ENCODE measurements around the gene WDR5.

Gene WDR5

DNA sequence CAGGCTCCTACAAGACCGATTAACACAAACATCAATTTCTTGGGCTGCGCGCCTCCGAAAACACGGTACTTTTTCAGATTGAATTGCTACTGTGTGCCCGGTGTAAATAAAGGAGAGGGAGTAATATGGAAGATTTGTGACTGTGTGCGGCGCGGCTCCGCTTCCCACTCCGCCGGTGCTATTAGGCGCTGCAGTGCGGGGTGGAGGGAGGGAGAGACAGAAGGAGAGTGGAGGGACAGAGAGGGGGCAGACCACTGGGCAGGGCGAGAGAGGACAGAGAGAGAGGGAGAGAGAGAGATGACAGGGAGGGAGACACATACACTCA, 53.2 kb downstream of the WDR5 start:
- TF ChIP-seq, protein P1, sequence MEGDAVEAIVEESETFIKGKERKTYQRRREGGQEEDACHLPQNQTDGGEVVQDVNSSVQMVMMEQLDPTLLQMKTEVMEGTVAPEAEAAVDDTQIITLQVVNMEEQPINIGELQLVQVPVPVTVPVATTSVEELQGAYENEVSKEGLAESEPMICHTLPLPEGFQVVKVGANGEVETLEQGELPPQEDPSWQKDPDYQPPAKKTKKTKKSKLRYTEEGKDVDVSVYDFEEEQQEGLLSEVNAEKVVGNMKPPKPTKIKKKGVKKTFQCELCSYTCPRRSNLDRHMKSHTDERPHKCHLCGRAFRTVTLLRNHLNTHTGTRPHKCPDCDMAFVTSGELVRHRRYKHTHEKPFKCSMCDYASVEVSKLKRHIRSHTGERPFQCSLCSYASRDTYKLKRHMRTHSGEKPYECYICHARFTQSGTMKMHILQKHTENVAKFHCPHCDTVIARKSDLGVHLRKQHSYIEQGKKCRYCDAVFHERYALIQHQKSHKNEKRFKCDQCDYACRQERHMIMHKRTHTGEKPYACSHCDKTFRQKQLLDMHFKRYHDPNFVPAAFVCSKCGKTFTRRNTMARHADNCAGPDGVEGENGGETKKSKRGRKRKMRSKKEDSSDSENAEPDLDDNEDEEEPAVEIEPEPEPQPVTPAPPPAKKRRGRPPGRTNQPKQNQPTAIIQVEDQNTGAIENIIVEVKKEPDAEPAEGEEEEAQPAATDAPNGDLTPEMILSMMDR (IDR thresholded peaks at IDR 0.05; ENCODE audit: insufficient read depth, low read depth, low read length, missing control alignments) = no peak
- no peak overlapping the region for H3K4me3 ChIP-seq (ENCODE audit: low read length)
- DNase-seq (ENCODE audit: low read depth) = no peak

DNA sequence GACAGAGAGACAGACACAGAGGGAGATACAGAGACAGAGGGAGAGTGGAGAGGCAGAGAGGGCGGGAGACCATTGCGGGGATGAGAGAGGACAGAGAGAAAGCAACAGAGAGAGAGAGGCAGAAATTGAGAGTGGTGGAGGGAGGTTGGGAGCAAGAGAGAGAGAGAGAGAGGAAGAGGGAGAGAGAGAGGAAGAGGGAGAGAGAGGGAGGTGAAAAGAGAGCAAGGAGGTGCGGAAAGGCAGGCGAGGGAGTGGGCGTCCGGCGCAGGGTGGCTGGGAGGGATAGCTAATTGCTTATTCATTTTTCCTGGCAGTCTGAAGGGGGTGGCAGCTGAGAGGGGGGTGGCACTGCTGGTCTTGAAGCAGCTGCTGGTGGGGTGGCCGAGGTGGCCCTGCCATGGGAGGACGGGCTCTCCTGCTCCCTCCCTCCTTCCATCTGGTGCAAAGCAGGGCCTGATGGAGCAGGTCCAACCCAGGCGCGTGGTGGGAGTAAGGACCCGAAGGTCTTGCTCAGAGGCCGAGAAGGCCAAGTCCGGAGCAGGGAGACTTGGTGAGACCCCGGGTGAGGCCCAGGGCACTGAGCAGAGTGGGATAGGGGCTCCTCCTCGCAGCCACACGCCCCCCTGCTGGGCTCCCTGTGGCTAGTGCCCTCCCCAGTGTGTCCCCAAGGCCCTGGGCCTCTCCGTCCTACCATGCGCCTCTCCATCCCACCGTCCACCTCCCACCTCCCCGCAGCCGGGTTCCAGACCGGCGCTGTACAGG, 53.8 kb downstream of the WDR5 start:
- DNase-seq (ENCODE audit: low read depth) = no peak
- TF ChIP-seq, protein P1 (IDR thresholded peaks at IDR 0.05; ENCODE audit: insufficient read depth, low read depth, low read length, missing control alignments) = no peak
- H3K4me3 ChIP-seq (ENCODE audit: low read length) = no peak overlapping the region

DNA sequence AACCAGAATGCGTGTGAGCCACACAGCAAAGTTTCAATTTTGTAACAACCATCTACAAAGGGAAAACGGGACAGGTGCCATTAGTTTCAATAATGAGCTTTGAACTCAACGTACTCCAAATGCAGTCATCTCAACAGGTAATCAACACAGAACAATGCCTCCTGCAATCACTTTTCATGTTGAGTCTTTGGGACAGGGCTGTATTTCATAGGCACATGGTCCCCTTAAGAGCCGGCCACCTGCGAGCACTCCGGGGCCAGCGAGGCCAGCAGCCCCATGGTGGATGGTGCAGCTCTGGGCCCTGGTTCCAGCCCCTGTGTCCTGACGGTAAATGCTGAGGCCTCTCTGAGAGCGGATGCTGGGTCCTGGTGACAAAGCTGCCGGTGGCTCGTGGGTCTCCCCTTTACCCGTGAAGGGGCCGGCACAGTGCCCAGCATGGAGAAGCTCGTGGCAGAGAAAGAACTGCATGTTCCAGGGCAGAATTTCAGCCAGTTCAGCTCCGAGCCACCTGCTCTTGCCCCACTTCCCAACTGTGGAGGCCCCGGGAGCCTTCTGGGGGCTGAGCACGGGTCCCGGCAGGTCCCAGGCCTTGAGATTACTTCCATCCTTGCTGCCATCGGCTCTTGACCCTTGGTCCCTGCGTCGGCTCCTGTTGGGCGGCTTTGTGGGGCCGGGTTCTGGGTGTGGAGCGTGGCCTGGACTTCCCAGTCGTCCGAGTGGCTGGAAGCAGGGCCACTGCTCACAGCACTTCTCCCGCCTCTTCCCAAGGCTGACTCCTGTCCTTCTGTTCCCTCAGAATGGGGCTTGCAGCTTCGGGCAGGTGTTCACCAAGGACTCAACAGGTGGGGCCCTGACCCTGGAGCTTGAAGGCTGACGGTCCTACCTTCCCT, 54.6 kb downstream of the WDR5 start:
- no peak for DNase-seq (ENCODE audit: low read depth)
- TF ChIP-seq, protein P1 (IDR thresholded peaks at IDR 0.05; ENCODE audit: insufficient read depth, low read depth, low read length, missing control alignments) = no peak
- no peak overlapping the region for H3K4me3 ChIP-seq (ENCODE audit: low read length)

DNA sequence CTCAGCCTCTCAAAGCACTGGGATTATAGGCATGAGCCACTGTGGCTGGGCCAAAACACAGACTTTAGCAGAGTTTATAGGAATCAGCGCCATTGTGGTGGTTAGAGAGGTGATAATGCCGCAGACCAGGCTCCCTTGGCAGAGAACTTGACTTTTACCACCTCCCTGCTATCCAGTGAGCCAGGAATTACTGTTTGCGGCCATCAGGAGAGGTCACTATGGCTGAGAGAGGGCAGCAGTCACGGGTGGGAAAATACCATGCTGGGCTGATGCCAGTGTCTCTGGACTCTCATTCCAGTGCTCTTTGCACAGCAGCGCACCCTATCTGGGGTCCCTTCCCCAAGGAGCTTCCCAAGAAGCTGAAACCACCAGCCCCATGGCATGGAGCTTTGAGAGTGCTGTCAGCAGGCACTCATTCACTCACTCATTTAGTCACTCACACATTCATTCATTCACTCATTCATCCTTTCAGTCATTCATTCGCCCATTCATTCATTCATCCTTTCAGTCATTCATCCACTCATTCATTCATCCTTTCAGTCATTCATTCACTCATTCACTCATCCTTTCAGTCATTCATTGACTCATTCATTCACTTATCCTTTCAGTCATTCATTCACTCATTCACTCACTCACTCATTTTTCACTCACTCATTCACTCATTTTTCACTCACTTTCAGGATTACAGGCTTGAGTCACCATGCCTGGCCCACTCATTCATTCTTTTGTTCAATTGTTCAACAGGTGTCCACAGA, 55.8 kb downstream of the WDR5 start:
- no peak overlapping the region for H3K4me3 ChIP-seq (ENCODE audit: low read length)
- no peak for DNase-seq (ENCODE audit: low read depth)
- TF ChIP-seq, protein P1 (IDR thresholded peaks at IDR 0.05; ENCODE audit: insufficient read depth, low read depth, low read length, missing control alignments) = no peak

DNA sequence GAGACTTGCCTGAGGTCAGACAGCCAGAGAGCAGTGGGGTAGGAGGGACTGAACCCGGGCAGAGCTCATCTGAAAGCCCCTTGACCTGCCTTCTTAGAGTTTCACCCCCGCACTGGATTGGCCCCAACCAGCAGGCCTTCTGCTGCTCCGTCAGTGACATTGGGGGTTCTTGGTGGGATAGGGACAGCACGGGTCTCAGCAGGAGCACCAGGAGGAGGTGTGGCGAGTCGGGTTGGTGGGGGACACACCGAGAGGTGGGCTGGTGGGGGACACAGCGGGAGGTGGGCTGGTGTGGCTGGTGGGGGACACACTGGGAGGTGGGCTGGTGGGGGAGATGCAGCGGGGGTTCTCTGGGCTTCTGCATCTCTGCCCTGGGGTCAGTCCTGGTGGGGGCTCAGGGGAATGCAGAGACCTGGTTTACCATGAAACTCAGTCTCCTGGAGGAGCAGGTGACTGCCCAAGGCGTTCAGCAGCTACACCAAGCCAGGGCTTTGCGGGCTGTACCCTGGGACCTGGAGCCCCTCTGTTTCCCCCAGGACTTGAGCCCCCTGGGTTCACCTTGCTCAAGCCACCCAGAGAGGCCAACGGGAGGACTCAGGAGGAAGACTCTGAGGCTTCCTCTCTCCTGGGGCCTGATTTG, 56.5 kb downstream of the WDR5 start:
- TF ChIP-seq, protein P1 (IDR thresholded peaks at IDR 0.05; ENCODE audit: insufficient read depth, low read depth, low read length, missing control alignments) = no peak
- no peak overlapping the region for H3K4me3 ChIP-seq (ENCODE audit: low read length)
- no peak for DNase-seq (ENCODE audit: low read depth)

DNA sequence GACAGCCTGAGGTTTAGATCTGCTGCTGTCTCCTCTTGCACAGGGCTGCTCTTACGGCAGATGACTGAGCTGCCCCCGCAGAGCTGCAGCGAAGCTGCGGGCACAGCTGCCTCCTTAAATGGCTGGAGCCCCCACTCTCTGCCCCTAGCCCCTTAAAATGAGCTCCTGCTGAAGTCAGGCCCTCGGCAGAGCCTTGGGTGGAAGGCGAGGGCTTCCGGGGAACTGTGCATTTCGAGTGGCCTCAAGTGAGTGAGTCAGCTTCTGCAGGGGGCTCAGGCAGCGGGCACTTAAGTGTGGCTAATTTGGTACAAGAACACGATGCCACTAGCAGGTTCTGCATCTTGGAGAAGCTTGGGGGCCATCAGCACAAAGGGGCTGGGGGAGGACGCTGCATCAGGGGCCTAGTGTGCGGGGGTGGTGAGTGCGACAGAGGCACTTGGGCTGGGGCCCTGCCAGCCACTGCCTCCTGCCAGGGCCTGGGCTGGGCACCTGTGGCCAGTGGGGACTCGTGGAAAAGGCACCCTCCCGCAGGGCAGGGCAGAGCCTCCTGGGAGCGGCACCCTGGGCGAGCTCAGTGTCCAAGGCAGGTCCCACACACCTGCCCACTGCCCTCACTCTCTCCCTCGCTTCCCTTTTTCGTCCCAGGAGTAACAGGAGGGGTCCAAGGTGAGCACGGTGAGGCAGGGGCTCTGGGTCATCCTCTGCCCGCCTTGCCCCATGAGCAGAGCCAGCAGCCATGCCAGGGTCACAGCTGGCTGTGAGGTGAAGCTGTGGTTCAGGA, 57.3 kb downstream of the WDR5 start:
- DNase-seq (ENCODE audit: low read depth) = no peak
- TF ChIP-seq, protein P1 (IDR thresholded peaks at IDR 0.05; ENCODE audit: insufficient read depth, low read depth, low read length, missing control alignments) = no peak
- no peak overlapping the region for H3K4me3 ChIP-seq (ENCODE audit: low read length)

All from epithelial cell of esophagus (primary cell).